Ecto neural progenitor cell (in vitro differentiated cells): ENCODE measurements around the gene HAGHL.
"Not testable (repeated sequence)": the region's sequence is repeated elsewhere in the genome, so short reads cannot be mapped to it uniquely, and the experiment has no call there.

ENCODE experiments used
- DNase-seq: peaks from one replicate; pipeline ENCODE4 v3.0.0-alpha.2; 2018; ENCODE audit warnings: low spot score

Gene HAGHL

GRCh38 chr16:772959-773358 lies 46.1 kb downstream of the HAGHL start:
- no peak for DNase-seq

DNA sequence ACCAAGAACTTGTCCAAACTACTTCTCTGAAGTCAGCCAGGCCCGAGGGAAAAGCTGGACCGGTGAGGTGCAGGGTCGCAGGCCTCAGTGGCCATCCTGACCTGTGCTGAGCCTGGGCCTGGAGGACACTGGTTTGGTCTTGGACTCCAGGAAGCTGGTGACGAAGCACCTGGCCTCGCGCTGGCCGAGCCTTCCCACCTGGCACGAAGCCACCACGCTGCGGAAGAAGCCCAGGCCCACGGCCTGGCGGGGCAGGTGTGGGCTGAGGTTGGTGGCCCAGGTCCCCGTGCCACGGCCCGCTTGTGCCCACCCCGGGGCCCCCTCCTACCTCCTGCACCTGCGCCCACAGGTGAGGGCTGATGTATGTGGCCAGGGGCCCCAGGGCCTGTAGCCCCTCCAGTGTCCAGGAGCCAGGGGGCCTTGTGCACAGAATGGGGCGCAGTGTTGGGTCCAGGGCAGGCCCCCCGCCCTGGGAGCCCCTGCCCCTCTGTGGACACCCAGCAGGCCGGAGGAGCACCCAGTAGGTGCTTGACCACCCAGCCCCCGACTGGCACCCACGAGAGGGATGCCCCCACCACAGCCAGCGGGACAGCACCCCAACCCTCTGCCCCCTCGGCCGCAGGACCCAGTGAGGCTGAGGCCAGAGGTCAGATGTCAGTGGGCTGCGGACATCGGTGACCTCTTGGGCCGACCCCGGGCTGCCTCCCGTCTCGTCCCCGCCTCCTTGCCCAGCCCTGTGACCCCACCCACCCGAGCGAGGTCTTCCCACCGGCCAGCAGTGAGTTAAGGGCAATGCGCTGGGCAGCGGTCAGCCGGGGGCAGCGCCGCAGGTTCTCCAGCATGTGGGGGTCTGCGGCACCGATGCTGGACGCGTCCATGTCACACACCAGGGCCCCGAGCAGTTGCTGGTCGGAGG lies 47.4 kb downstream of the HAGHL start:
- no peak for DNase-seq

DNA sequence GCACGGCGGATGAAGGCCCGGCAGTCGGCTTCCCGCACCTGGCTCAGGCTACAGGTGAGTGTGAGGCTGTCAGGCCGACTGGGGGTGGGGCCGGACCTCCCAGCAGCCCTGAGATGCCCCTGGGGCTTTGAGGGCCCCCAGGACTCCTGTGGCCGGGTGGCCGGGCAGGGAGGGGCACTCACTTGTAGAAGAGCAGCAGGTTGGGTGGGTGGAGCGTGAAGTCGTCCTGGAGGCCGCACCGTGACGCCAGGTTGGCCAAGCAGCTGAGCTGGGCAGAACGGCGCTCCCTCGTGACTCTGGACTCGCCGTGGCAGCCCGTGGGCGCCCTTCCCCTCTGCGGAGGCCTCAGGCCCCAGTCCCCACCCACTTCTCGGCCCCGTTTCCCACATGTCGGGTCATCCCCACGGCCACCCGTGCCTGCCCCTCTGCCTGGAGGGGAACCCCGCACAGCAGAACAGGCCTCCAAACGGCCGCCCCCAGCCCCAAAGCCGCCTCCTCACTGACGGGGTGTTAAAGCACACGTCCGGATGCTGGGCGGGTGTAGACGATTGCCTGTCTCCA lies 48.4 kb downstream of the HAGHL start:
- no peak for DNase-seq

DNA sequence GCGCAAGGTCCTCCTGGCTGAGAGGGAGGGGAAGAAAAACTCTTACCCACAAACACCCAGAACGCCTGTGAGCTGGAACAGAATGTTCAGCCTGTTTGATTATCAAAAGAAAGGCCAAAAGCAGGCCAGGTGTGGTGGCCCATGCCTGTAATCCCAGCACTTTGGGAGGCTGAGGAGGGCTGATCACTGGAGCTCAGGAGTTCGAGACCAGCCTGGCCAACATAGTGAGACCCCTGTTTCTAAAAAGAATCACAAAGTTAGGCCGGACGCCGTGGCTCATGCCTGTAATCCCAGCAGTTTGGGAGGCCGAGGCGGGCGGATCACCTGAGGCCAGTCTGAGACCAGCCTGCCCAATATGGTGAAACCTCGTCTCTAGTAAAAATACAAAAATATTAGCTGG lies 49.4 kb downstream of the HAGHL start:
- DNase-seq = not testable (repeated sequence)

DNA sequence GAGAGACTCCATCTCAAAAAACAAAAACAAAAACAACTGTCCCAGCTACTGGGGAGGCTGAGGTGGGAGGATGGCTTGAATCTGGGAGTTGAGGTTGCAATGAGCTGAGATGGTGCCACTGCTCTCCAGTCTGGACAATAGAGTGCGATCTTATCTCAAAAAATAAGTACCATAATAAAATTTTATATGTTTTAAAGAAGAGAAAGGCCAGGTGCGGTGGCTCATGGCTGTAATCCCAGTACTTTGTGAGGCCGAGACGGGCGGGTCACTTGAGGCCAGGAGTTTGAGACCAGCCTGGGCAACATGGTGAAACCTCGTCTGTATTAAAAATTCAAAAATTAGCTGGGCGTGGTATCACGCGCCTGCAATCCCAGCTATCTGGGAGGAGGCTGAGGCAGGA lies 49.9 kb downstream of the HAGHL start:
- DNase-seq = no peak

GRCh38 chr16:777826-778225 lies 50.9 kb downstream of the HAGHL start:
- DNase-seq = no peak

GRCh38 chr16:778447-778846 lies 51.5 kb downstream of the HAGHL start:
- DNase-seq = no peak

DNA sequence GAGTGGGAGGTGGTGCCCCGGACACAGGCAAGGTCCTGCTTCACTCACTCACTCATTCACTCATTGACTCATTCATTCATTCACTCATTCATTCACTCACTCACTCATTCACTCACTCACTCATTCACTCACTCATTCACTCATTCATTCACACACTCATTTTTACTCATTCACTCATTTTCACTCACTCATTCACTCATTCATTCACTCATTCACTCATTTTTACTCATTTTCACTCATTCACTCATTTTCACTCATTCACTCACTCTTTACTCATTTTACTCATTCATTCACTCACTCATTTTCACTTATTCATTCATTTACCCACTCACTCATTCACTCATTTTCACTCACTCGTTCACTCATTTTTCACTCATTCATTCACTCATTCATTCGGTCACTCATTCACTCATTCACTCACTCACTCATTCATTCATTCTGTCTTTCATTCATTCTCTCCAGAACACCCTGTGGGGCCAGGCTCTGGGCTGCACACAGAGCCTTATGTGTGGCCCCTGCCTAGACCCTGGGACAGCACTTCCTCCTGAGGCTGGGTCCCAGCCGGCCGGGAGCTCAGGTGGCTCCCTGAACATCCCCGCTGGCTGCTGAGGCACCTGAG lies 52.1 kb downstream of the HAGHL start:
- DNase-seq = no peak
